NCI-H1105 treated with DMSO at 0.1 percent for 48 hours (cell line): Measurements from ENCODE around the gene CHML.

Experiments used
- DNase-seq: peaks from one replicate; lab custom pipeline; 2025; lab: John Stamatoyannopoulos, UW

Gene CHML

GRCh38 chr1:241615043-241615974 is 24.9 kb downstream of the CHML start:
- no peak for DNase-seq

GRCh38 chr1:241614572-241614971 is 25.6 kb downstream of the CHML start:
- DNase-seq, result no peak

GRCh38 chr1:241614144-241614543 is 26.0 kb downstream of the CHML start:
- no peak for DNase-seq

GRCh38 chr1:241612533-241613477 is 27.4 kb downstream of the CHML start:
- no peak for DNase-seq

GRCh38 chr1:241611736-241612135 is 28.4 kb downstream of the CHML start:
- DNase-seq, result no peak

GRCh38 chr1:241611063-241611462 is 29.1 kb downstream of the CHML start:
- peak; percentile 32 for DNase-seq

GRCh38 chr1:241610056-241610815 is 29.9 kb downstream of the CHML start:
- peak; percentile 83 for DNase-seq

- DNase-seq, result no peak
These were observed 31.7 kb downstream of the CHML start for GRCh38 chr1:241608379-241609033.

GRCh38 chr1:241607497-241607896 is 32.7 kb downstream of the CHML start:
- DNase-seq, result no peak

- no peak for DNase-seq
These were observed 33.6 kb downstream of the CHML start for GRCh38 chr1:241606544-241606943.

GRCh38 chr1:241605146-241605805 is 34.9 kb downstream of the CHML start:
- DNase-seq, result no peak

- DNase-seq, result no peak
These were observed 36.4 kb downstream of the CHML start for GRCh38 chr1:241603731-241604245.

GRCh38 chr1:241600496-241600901 is 39.7 kb downstream of the CHML start:
- no peak for DNase-seq

- DNase-seq, result peak; percentile 47
These were observed 41.9 kb downstream of the CHML start for GRCh38 chr1:241598249-241598648.

- no peak for DNase-seq
These were observed 43.5 kb downstream of the CHML start for GRCh38 chr1:241596633-241597032.

GRCh38 chr1:241593186-241593585 is 47.0 kb downstream of the CHML start:
- no peak for DNase-seq

GRCh38 chr1:241592273-241592958 is 47.8 kb downstream of the CHML start:
- DNase-seq, result no peak

GRCh38 chr1:241591736-241592135 is 48.4 kb downstream of the CHML start:
- DNase-seq, result no peak

- no peak for DNase-seq
These were observed 48.9 kb downstream of the CHML start for GRCh38 chr1:241591317-241591716.

- DNase-seq, result no peak
These were observed 49.5 kb downstream of the CHML start for GRCh38 chr1:241590719-241591118.
